ENCODE results near the gene KRTAP10-5. TPM values are rescaled to one million over a fixed set of nuclear protein-coding genes. Genes with fewer than 3 reads are reported as not detected.

KRTAP10-5 gene
- total RNA-seq, 1 experiment from 2014 or later, result not detected

GRCh38 chr21:44547656-44548331 is 32.6 kb downstream of the KRTAP10-5 start (continued):
- TF ChIP-seq, protein P1, sequence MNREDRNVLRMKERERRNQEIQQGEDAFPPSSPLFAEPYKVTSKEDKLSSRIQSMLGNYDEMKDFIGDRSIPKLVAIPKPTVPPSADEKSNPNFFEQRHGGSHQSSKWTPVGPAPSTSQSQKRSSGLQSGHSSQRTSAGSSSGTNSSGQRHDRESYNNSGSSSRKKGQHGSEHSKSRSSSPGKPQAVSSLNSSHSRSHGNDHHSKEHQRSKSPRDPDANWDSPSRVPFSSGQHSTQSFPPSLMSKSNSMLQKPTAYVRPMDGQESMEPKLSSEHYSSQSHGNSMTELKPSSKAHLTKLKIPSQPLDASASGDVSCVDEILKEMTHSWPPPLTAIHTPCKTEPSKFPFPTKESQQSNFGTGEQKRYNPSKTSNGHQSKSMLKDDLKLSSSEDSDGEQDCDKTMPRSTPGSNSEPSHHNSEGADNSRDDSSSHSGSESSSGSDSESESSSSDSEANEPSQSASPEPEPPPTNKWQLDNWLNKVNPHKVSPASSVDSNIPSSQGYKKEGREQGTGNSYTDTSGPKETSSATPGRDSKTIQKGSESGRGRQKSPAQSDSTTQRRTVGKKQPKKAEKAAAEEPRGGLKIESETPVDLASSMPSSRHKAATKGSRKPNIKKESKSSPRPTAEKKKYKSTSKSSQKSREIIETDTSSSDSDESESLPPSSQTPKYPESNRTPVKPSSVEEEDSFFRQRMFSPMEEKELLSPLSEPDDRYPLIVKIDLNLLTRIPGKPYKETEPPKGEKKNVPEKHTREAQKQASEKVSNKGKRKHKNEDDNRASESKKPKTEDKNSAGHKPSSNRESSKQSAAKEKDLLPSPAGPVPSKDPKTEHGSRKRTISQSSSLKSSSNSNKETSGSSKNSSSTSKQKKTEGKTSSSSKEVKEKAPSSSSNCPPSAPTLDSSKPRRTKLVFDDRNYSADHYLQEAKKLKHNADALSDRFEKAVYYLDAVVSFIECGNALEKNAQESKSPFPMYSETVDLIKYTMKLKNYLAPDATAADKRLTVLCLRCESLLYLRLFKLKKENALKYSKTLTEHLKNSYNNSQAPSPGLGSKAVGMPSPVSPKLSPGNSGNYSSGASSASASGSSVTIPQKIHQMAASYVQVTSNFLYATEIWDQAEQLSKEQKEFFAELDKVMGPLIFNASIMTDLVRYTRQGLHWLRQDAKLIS (CRISPR knock-in tag; IDR thresholded peaks at IDR 0.05; ENCODE audit: borderline replicate concordance), result no peak
- no peak for TF ChIP-seq MAX (CRISPR knock-in tag; IDR thresholded peaks at IDR 0.05)
- no peak for TF ChIP-seq GRHL2 (CRISPR knock-in tag; IDR thresholded peaks at IDR 0.05; ENCODE audit: insufficient replicate concordance, severe bottlenecking)
- TF ChIP-seq JUN (CRISPR knock-in tag; IDR thresholded peaks at IDR 0.05), result no peak
- TF ChIP-seq IRF1 (CRISPR knock-in tag; IDR thresholded peaks at IDR 0.05), result no peak
- TF ChIP-seq EMX1 (CRISPR knock-in tag; IDR thresholded peaks at IDR 0.05), result no peak

- DNase-seq (ENCODE audit: low spot score), result no peak
- TF ChIP-seq NFYB (CRISPR knock-in tag; conservative IDR thresholded peaks at IDR 0.05; ENCODE audit: low read depth), result no peak
- TF ChIP-seq JUN (CRISPR knock-in tag; IDR thresholded peaks at IDR 0.05), result no peak
- no peak for TF ChIP-seq ZNF219 (CRISPR knock-in tag; IDR thresholded peaks at IDR 0.05; ENCODE audit: borderline replicate concordance)
- TF ChIP-seq GRHL2 (CRISPR knock-in tag; IDR thresholded peaks at IDR 0.05; ENCODE audit: insufficient replicate concordance, severe bottlenecking), result no peak
- no peak for TF ChIP-seq TCF7 (CRISPR knock-in tag; IDR thresholded peaks at IDR 0.05; ENCODE audit: low read depth)
- TF ChIP-seq ZNF138 (CRISPR knock-in tag; conservative IDR thresholded peaks at IDR 0.05), result no peak
- TF ChIP-seq ZNF671 (CRISPR knock-in tag; IDR thresholded peaks at IDR 0.05), result no peak
- TF ChIP-seq, protein P2, sequence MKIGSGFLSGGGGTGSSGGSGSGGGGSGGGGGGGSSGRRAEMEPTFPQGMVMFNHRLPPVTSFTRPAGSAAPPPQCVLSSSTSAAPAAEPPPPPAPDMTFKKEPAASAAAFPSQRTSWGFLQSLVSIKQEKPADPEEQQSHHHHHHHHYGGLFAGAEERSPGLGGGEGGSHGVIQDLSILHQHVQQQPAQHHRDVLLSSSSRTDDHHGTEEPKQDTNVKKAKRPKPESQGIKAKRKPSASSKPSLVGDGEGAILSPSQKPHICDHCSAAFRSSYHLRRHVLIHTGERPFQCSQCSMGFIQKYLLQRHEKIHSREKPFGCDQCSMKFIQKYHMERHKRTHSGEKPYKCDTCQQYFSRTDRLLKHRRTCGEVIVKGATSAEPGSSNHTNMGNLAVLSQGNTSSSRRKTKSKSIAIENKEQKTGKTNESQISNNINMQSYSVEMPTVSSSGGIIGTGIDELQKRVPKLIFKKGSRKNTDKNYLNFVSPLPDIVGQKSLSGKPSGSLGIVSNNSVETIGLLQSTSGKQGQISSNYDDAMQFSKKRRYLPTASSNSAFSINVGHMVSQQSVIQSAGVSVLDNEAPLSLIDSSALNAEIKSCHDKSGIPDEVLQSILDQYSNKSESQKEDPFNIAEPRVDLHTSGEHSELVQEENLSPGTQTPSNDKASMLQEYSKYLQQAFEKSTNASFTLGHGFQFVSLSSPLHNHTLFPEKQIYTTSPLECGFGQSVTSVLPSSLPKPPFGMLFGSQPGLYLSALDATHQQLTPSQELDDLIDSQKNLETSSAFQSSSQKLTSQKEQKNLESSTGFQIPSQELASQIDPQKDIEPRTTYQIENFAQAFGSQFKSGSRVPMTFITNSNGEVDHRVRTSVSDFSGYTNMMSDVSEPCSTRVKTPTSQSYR (CRISPR knock-in tag; IDR thresholded peaks at IDR 0.05), result no peak
- no peak for TF ChIP-seq ETV6 (CRISPR knock-in tag; IDR thresholded peaks at IDR 0.05)
- no peak for TF ChIP-seq ZBTB21 (CRISPR knock-in tag; IDR thresholded peaks at IDR 0.05; ENCODE audit: borderline replicate concordance)
- TF ChIP-seq ZNF317 (CRISPR knock-in tag; IDR thresholded peaks at IDR 0.05; ENCODE audit: borderline replicate concordance, low read depth), result no peak
- no peak for TF ChIP-seq RELA (CRISPR knock-in tag; IDR thresholded peaks at IDR 0.05; ENCODE audit: borderline replicate concordance)
- TF ChIP-seq, protein P3, sequence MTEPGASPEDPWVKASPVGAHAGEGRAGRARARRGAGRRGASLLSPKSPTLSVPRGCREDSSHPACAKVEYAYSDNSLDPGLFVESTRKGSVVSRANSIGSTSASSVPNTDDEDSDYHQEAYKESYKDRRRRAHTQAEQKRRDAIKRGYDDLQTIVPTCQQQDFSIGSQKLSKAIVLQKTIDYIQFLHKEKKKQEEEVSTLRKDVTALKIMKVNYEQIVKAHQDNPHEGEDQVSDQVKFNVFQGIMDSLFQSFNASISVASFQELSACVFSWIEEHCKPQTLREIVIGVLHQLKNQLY (CRISPR knock-in tag; IDR thresholded peaks at IDR 0.05), result no peak
- no peak for TF ChIP-seq ZNF232 (CRISPR knock-in tag; IDR thresholded peaks at IDR 0.05)
- no peak for TF ChIP-seq ZSCAN18 (CRISPR knock-in tag; IDR thresholded peaks at IDR 0.05)
- CTCF ChIA-PET, result interaction anchor here (0.6 kb wide), 1 partner anchor 34 kb away, joined by 3 read pairs; no protein-coding TSS in a partner anchor
- Mint-ChIP-seq H3K4me1 (peaks cover 28% of the 10 kb centered on the region), H3K36me3 (peaks cover 8% of the 10 kb centered on the region), H3K27me3 (ENCODE audit: low read depth) (peaks cover 5% of the 10 kb centered on the region; the same call in 1 of the 2 replicates), H3K9me3 (peaks cover 20% of the 10 kb centered on the region), H3K27ac (no peak overlapping the region), H3K4me3 (no peak overlapping the region)
- POLR2A ChIA-PET, result no interaction called here
- no peak for ATAC-seq
Observed at GRCh38 chr21:44544566-44544965, 35.8 kb downstream of the KRTAP10-5 start.
